GM23338 (cell line): Measurements from ENCODE around the gene ZHX3. TPM values are rescaled to one million over a fixed set of nuclear protein-coding genes. Genes with fewer than 3 reads are reported as not detected.

Source experiments
- ATAC-seq: fragments of 200-7000 bp; cut with Tn5 transposase; 3 replicates; pipeline ENCODE4 v1.9.1; 2020
- DNase-seq: peaks from one replicate; pipeline ENCODE4 v3.0.0-alpha.2; 2015; ENCODE audit warnings: low spot score
- H2AFZ ChIP-seq: fragments of 200-600 bp; sonication (generic); 2 replicates; pipeline ENCODE4 v1.8.0; 2016; ENCODE audit warnings: antibody characterized with exemption, mild to moderate bottlenecking, moderate library complexity
- H3F3A ChIP-seq: fragments of 200-600 bp; sonication (generic); replicated peaks from 2 replicates; pipeline ENCODE4 v1.8.0; 2017; ENCODE audit warnings: antibody characterized with exemption, mixed run types, low read depth
- H3K27ac ChIP-seq: fragments of 200-600 bp; sonication (generic); 2 replicates; pipeline ENCODE4 v1.6.1; 2016; ENCODE audit warnings: low read depth
- H3K27me3 ChIP-seq: fragments of 200-600 bp; sonication (generic); 2 replicates; pipeline ENCODE4 v1.8.0; 2016; ENCODE audit warnings: mild to moderate bottlenecking, mixed run types, moderate library complexity; ENCODE audit not compliant: insufficient read depth
- H3K36me3 ChIP-seq: fragments of 200-600 bp; sonication (generic); 2 replicates; pipeline ENCODE4 v1.8.0; 2016; ENCODE audit warnings: mild to moderate bottlenecking; ENCODE audit not compliant: insufficient read depth
- H3K4me1 ChIP-seq: fragments of 200-600 bp; sonication (generic); 2 replicates; pipeline ENCODE4 v1.8.0; 2016; ENCODE audit warnings: mild to moderate bottlenecking, moderate library complexity; ENCODE audit not compliant: insufficient read depth
- H3K4me2 ChIP-seq: fragments of 200-600 bp; sonication (generic); 2 replicates; pipeline ENCODE4 v1.7.1; 2017; ENCODE audit warnings: mixed run types
- H3K4me3 ChIP-seq: fragments of 200-600 bp; sonication (generic); 2 replicates; pipeline ENCODE4 v1.6.1; 2016; ENCODE audit warnings: mixed run types
- H3K79me2 ChIP-seq: fragments of 200-600 bp; sonication (generic); replicated peaks from 2 replicates; pipeline ENCODE4 v1.8.0; 2017; ENCODE audit warnings: mild to moderate bottlenecking; ENCODE audit not compliant: insufficient read depth
- H3K9me2 ChIP-seq: fragments of 200-600 bp; sonication (generic); 2 replicates; pipeline ENCODE4 v1.8.0; 2017; ENCODE audit not compliant: insufficient read depth
- H4K20me1 ChIP-seq: fragments of 200-600 bp; sonication (generic); replicated peaks from 2 replicates; pipeline ENCODE4 v1.8.0; 2017; ENCODE audit warnings: mild to moderate bottlenecking; ENCODE audit not compliant: insufficient read depth
- H3K27ac Mint-ChIP-seq: 2 replicates; pipeline ENCODE4 v1.8.0; 2020; ENCODE audit warnings: inconsistent platforms, mild to moderate bottlenecking, moderate library complexity, mixed read lengths
- H3K27me3 Mint-ChIP-seq: 3 replicates; pipeline ENCODE4 v1.8.0; 2022; ENCODE audit warnings: low read depth, mild to moderate bottlenecking, moderate library complexity, mixed read lengths, inconsistent platforms; ENCODE audit not compliant: insufficient read depth, poor library complexity
- H3K36me3 Mint-ChIP-seq: 3 replicates; pipeline ENCODE4 v1.8.0; 2021; ENCODE audit warnings: low read depth, mild to moderate bottlenecking, inconsistent platforms, moderate library complexity, mixed read lengths
- H3K4me1 Mint-ChIP-seq: 3 replicates; pipeline ENCODE4 v1.8.0; 2020; ENCODE audit warnings: mild to moderate bottlenecking, inconsistent platforms, mixed read lengths
- H3K4me3 Mint-ChIP-seq: 3 replicates; pipeline ENCODE4 v1.8.0; 2021; ENCODE audit warnings: moderate library complexity, mild to moderate bottlenecking, inconsistent platforms, mixed read lengths
- H3K9me3 Mint-ChIP-seq: 3 replicates; pipeline ENCODE4 v1.8.0; 2020; ENCODE audit warnings: moderate library complexity, mild to moderate bottlenecking, inconsistent platforms, mixed read lengths
- CREB1 ChIP-seq: fragments of 250-450 bp; sonication (Bioruptor Pico); IDR thresholded peaks from 2 replicates; pipeline ENCODE4 v1.5.0; 2020; ENCODE audit warnings: low read depth, mild to moderate bottlenecking, moderate library complexity
- EZH2 ChIP-seq: fragments of 200-600 bp; sonication (generic); IDR thresholded peaks from one replicate; pipeline ENCODE4 v1.8.0; 2017; ENCODE audit warnings: antibody characterized with exemption, mild to moderate bottlenecking, low read depth; ENCODE audit not compliant: unreplicated experiment
- EZH2phosphoT487 ChIP-seq: fragments of 200-600 bp; sonication (generic); IDR thresholded peaks from one replicate; pipeline ENCODE4 v1.8.1; 2018; ENCODE audit warnings: antibody characterized with exemption; ENCODE audit not compliant: unreplicated experiment
- NANOG ChIP-seq: IDR thresholded peaks from 2 replicates; pipeline ENCODE4 v1.6.1; 2016; ENCODE audit warnings: antibody characterized with exemption, borderline replicate concordance
- POLR2AphosphoS5 ChIP-seq: IDR thresholded peaks from 2 replicates; pipeline ENCODE4 v1.6.1; 2016; ENCODE audit warnings: antibody characterized with exemption, low read depth
- STAT1 ChIP-seq: IDR thresholded peaks from one replicate; pipeline ENCODE4 v1.6.1; 2016; ENCODE audit warnings: antibody characterized with exemption; ENCODE audit not compliant: unreplicated experiment
- ZNF114 ChIP-seq: fragments of 250-450 bp; sonication (Bioruptor Pico); IDR thresholded peaks from 2 replicates; pipeline ENCODE4 v1.5.0; 2020; ENCODE audit warnings: mild to moderate bottlenecking, moderate library complexity
- polyA plus RNA-seq: library from polyadenylated mRNA; unstranded; fragments of >200 nt; fragmentation: Nextera tagmentation; extraction: Ambion mirVana; gene quantifications from 2 replicates; pipeline ENCODE4 v1.2.1, GENCODE V29; 2016
- total RNA-seq: library from RNA; depleted of rRNA; stranded (reverse); fragments of >200 nt; shearing (Covaris generic); gene quantifications from 2 replicates; pipeline ENCODE4 v1.2.3, GENCODE V29; 2014
- TF ChIP-seq, protein P1 (sequence below): fragments of 250-450 bp; sonication (Bioruptor Pico); IDR thresholded peaks from 2 replicates; pipeline ENCODE4 v1.5.0; 2020; ENCODE audit warnings: mild to moderate bottlenecking, moderate library complexity
- TF ChIP-seq, protein P2 (sequence below): IDR thresholded peaks from 2 replicates; pipeline ENCODE4 v1.6.1; 2016; ENCODE audit warnings: antibody characterized with exemption

Gene ZHX3
- total and polyA plus RNA-seq, 2 experiments from 2014 or later, result 1.7 to 2.8 TPM

DNA sequence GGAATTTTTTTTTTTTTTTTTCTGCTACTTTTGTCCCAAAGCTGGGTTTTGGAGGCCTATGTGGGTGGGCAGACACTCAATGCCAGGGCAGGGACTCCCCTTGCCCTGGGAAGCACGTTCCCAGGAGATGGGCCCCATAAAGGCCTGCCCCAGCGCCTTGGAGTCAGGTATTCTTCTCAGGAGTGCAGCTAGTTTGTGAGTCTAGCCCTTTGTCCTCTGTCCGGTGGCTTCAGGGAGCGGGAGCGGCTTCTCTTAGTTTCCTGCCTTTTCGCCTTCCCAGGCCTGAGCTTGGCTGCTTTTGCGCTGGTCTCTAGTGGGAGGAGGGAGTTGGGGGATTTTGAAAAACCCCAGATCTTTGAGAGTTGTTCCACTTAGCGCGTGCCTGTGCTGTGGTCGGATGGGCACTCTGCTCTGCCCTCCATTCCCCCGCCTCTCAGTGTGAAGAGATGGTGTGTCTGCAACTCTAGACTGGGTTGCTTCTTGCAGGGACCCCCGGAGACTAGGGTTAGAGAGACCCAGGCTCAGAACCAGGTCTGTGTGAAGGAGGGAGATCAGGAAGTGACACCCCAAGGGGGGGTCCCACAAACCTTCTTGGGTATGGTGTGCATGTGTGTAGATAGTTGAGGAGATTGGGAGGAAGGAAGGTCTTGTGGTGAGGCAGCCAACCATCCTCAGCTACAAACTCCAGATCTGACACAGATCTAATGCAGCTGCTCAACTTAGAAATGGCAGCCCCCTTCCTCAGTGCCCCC, 178.9 kb downstream of the ZHX3 start:
- Histone ChIP-seq H3K4me3 (peak overlapping the region; percentile 81), H3K4me1 (peaks cover 50% of the 10 kb centered on the region), H3F3A (no peaks in the 10 kb centered on the region), H3K4me2 (peak overlapping the region; percentile 100), H3K27ac (peak overlapping the region; percentile 91), H4K20me1 (peaks cover 34% of the 10 kb centered on the region), H3K36me3 (no peaks in the 10 kb centered on the region), H3K9me2 (no peaks in the 10 kb centered on the region), H3K79me2 (peaks cover 58% of the 10 kb centered on the region), H2AFZ (no peak overlapping the region), H3K27me3 (peaks cover 5% of the 10 kb centered on the region)
- H3K27me3 Mint-ChIP-seq, result peaks cover 18% of the 10 kb centered on the region
- no peak for ATAC-seq
- H3K27ac Mint-ChIP-seq, result peak overlapping the region; percentile 94
- H3K9me3 Mint-ChIP-seq, result no peaks in the 10 kb centered on the region
- H3K36me3 Mint-ChIP-seq, result peaks cover 22% of the 10 kb centered on the region
- H3K4me3 Mint-ChIP-seq, result peak overlapping the region; percentile 90
- DNase-seq, result peak; percentile 37
- TF ChIP-seq CREB1 (CRISPR knock-in tag), result no peak
- no peak for TF ChIP-seq STAT1
- no peak for TF ChIP-seq NANOG
- TF ChIP-seq, protein P1, sequence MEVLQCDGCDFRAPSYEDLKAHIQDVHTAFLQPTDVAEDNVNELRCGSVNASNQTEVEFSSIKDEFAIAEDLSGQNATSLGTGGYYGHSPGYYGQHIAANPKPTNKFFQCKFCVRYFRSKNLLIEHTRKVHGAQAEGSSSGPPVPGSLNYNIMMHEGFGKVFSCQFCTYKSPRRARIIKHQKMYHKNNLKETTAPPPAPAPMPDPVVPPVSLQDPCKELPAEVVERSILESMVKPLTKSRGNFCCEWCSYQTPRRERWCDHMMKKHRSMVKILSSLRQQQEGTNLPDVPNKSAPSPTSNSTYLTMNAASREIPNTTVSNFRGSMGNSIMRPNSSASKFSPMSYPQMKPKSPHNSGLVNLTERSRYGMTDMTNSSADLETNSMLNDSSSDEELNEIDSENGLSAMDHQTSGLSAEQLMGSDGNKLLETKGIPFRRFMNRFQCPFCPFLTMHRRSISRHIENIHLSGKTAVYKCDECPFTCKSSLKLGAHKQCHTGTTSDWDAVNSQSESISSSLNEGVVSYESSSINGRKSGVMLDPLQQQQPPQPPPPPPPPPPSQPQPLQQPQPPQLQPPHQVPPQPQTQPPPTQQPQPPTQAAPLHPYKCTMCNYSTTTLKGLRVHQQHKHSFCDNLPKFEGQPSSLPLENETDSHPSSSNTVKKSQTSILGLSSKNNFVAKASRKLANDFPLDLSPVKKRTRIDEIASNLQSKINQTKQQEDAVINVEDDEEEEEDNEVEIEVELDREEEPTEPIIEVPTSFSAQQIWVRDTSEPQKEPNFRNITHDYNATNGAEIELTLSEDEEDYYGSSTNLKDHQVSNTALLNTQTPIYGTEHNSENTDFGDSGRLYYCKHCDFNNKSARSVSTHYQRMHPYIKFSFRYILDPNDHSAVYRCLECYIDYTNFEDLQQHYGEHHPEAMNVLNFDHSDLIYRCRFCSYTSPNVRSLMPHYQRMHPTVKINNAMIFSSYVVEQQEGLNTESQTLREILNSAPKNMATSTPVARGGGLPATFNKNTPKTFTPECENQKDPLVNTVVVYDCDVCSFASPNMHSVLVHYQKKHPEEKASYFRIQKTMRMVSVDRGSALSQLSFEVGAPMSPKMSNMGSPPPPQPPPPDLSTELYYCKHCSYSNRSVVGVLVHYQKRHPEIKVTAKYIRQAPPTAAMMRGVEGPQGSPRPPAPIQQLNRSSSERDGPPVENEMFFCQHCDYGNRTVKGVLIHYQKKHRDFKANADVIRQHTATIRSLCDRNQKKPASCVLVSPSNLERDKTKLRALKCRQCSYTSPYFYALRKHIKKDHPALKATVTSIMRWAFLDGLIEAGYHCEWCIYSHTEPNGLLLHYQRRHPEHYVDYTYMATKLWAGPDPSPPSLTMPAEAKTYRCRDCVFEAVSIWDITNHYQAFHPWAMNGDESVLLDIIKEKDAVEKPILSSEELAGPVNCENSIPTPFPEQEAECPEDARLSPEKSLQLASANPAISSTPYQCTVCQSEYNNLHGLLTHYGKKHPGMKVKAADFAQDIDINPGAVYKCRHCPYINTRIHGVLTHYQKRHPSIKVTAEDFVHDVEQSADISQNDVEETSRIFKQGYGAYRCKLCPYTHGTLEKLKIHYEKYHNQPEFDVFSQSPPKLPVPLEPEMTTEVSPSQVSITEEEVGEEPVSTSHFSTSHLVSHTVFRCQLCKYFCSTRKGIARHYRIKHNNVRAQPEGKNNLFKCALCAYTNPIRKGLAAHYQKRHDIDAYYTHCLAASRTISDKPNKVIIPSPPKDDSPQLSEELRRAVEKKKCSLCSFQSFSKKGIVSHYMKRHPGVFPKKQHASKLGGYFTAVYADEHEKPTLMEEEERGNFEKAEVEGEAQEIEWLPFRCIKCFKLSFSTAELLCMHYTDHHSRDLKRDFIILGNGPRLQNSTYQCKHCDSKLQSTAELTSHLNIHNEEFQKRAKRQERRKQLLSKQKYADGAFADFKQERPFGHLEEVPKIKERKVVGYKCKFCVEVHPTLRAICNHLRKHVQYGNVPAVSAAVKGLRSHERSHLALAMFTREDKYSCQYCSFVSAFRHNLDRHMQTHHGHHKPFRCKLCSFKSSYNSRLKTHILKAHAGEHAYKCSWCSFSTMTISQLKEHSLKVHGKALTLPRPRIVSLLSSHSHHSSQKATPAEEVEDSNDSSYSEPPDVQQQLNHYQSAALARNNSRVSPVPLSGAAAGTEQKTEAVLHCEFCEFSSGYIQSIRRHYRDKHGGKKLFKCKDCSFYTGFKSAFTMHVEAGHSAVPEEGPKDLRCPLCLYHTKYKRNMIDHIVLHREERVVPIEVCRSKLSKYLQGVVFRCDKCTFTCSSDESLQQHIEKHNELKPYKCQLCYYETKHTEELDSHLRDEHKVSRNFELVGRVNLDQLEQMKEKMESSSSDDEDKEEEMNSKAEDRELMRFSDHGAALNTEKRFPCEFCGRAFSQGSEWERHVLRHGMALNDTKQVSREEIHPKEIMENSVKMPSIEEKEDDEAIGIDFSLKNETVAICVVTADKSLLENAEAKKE (CRISPR knock-in tag), result no peak
- no peak for TF ChIP-seq EZH2phosphoT487
- TF ChIP-seq, protein P2, sequence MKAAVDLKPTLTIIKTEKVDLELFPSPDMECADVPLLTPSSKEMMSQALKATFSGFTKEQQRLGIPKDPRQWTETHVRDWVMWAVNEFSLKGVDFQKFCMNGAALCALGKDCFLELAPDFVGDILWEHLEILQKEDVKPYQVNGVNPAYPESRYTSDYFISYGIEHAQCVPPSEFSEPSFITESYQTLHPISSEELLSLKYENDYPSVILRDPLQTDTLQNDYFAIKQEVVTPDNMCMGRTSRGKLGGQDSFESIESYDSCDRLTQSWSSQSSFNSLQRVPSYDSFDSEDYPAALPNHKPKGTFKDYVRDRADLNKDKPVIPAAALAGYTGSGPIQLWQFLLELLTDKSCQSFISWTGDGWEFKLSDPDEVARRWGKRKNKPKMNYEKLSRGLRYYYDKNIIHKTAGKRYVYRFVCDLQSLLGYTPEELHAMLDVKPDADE, result no peak
- no peak for TF ChIP-seq ZNF114 (CRISPR knock-in tag)
- no peak for TF ChIP-seq EZH2
- no peak for TF ChIP-seq POLR2AphosphoS5
- H3K4me1 Mint-ChIP-seq, result peaks cover 61% of the 10 kb centered on the region
